GM23338 (cell line): ENCODE measurements around the gene PRKAA2. TPM values are rescaled to one million over a fixed set of nuclear protein-coding genes. Genes with fewer than 3 reads are reported as not detected.

Experiments
- ATAC-seq: fragments of 200-7000 bp; cut with Tn5 transposase; 3 replicates; pipeline ENCODE4 v1.9.1; 2020
- DNase-seq: peaks from one replicate; pipeline ENCODE4 v3.0.0-alpha.2; 2015; ENCODE audit warnings: low spot score
- H2AFZ ChIP-seq: fragments of 200-600 bp; sonication (generic); 2 replicates; pipeline ENCODE4 v1.8.0; 2016; ENCODE audit warnings: antibody characterized with exemption, mild to moderate bottlenecking, moderate library complexity
- H3F3A ChIP-seq: fragments of 200-600 bp; sonication (generic); replicated peaks from 2 replicates; pipeline ENCODE4 v1.8.0; 2017; ENCODE audit warnings: antibody characterized with exemption, mixed run types, low read depth
- H3K27ac ChIP-seq: fragments of 200-600 bp; sonication (generic); 2 replicates; pipeline ENCODE4 v1.6.1; 2016; ENCODE audit warnings: low read depth
- H3K27me3 ChIP-seq: fragments of 200-600 bp; sonication (generic); 2 replicates; pipeline ENCODE4 v1.8.0; 2016; ENCODE audit warnings: mild to moderate bottlenecking, mixed run types, moderate library complexity; ENCODE audit not compliant: insufficient read depth
- H3K36me3 ChIP-seq: fragments of 200-600 bp; sonication (generic); 2 replicates; pipeline ENCODE4 v1.8.0; 2016; ENCODE audit warnings: mild to moderate bottlenecking; ENCODE audit not compliant: insufficient read depth
- H3K4me1 ChIP-seq: fragments of 200-600 bp; sonication (generic); 2 replicates; pipeline ENCODE4 v1.8.0; 2016; ENCODE audit warnings: mild to moderate bottlenecking, moderate library complexity; ENCODE audit not compliant: insufficient read depth
- H3K4me2 ChIP-seq: fragments of 200-600 bp; sonication (generic); 2 replicates; pipeline ENCODE4 v1.7.1; 2017; ENCODE audit warnings: mixed run types
- H3K4me3 ChIP-seq: fragments of 200-600 bp; sonication (generic); 2 replicates; pipeline ENCODE4 v1.6.1; 2016; ENCODE audit warnings: mixed run types
- H3K79me2 ChIP-seq: fragments of 200-600 bp; sonication (generic); replicated peaks from 2 replicates; pipeline ENCODE4 v1.8.0; 2017; ENCODE audit warnings: mild to moderate bottlenecking; ENCODE audit not compliant: insufficient read depth
- H3K9me2 ChIP-seq: fragments of 200-600 bp; sonication (generic); 2 replicates; pipeline ENCODE4 v1.8.0; 2017; ENCODE audit not compliant: insufficient read depth
- H4K20me1 ChIP-seq: fragments of 200-600 bp; sonication (generic); replicated peaks from 2 replicates; pipeline ENCODE4 v1.8.0; 2017; ENCODE audit warnings: mild to moderate bottlenecking; ENCODE audit not compliant: insufficient read depth
- H3K27ac Mint-ChIP-seq: 2 replicates; pipeline ENCODE4 v1.8.0; 2020; ENCODE audit warnings: inconsistent platforms, mild to moderate bottlenecking, moderate library complexity, mixed read lengths
- H3K27me3 Mint-ChIP-seq: 3 replicates; pipeline ENCODE4 v1.8.0; 2022; ENCODE audit warnings: low read depth, mild to moderate bottlenecking, moderate library complexity, mixed read lengths, inconsistent platforms; ENCODE audit not compliant: insufficient read depth, poor library complexity
- H3K36me3 Mint-ChIP-seq: 3 replicates; pipeline ENCODE4 v1.8.0; 2021; ENCODE audit warnings: low read depth, mild to moderate bottlenecking, inconsistent platforms, moderate library complexity, mixed read lengths
- H3K4me1 Mint-ChIP-seq: 3 replicates; pipeline ENCODE4 v1.8.0; 2020; ENCODE audit warnings: mild to moderate bottlenecking, inconsistent platforms, mixed read lengths
- H3K4me3 Mint-ChIP-seq: 3 replicates; pipeline ENCODE4 v1.8.0; 2021; ENCODE audit warnings: moderate library complexity, mild to moderate bottlenecking, inconsistent platforms, mixed read lengths
- H3K9me3 Mint-ChIP-seq: 3 replicates; pipeline ENCODE4 v1.8.0; 2020; ENCODE audit warnings: moderate library complexity, mild to moderate bottlenecking, inconsistent platforms, mixed read lengths
- CREB1 ChIP-seq: fragments of 250-450 bp; sonication (Bioruptor Pico); IDR thresholded peaks from 2 replicates; pipeline ENCODE4 v1.5.0; 2020; ENCODE audit warnings: low read depth, mild to moderate bottlenecking, moderate library complexity
- CTCF ChIP-seq, 2 experiments: fragments of 200-600 bp in 1 of 2; sonication (generic) in 1 of 2; conservative IDR thresholded peaks; 2 replicates each; pipeline versions ENCODE4 v1.5.1 to v1.6.1; 2016 to 2017; ENCODE audit warnings: antibody characterized with exemption in 2 of 2, low read depth in 2 of 2, mild to moderate bottlenecking in 2 of 2, moderate library complexity in 1 of 2
- JUNB ChIP-seq: IDR thresholded peaks from one replicate; pipeline ENCODE4 v1.6.1; 2016; ENCODE audit warnings: antibody characterized with exemption; ENCODE audit not compliant: unreplicated experiment
- NANOG ChIP-seq: IDR thresholded peaks from 2 replicates; pipeline ENCODE4 v1.6.1; 2016; ENCODE audit warnings: antibody characterized with exemption, borderline replicate concordance
- STAT1 ChIP-seq: IDR thresholded peaks from one replicate; pipeline ENCODE4 v1.6.1; 2016; ENCODE audit warnings: antibody characterized with exemption; ENCODE audit not compliant: unreplicated experiment
- ZNF114 ChIP-seq: fragments of 250-450 bp; sonication (Bioruptor Pico); IDR thresholded peaks from 2 replicates; pipeline ENCODE4 v1.5.0; 2020; ENCODE audit warnings: mild to moderate bottlenecking, moderate library complexity
- polyA plus RNA-seq: library from polyadenylated mRNA; unstranded; fragments of >200 nt; fragmentation: Nextera tagmentation; extraction: Ambion mirVana; gene quantifications from 2 replicates; pipeline ENCODE4 v1.2.1, GENCODE V29; 2016
- total RNA-seq: library from RNA; depleted of rRNA; stranded (reverse); fragments of >200 nt; shearing (Covaris generic); gene quantifications from 2 replicates; pipeline ENCODE4 v1.2.3, GENCODE V29; 2014
- TF ChIP-seq, protein P1 (sequence below): IDR thresholded peaks from one replicate; pipeline ENCODE4 v1.6.1; 2018; ENCODE audit warnings: antibody characterized with exemption; ENCODE audit not compliant: unreplicated experiment

PRKAA2 gene
- total and polyA plus RNA-seq, 2 experiments from 2014 or later, result 3.0 to 8.7 TPM

DNA sequence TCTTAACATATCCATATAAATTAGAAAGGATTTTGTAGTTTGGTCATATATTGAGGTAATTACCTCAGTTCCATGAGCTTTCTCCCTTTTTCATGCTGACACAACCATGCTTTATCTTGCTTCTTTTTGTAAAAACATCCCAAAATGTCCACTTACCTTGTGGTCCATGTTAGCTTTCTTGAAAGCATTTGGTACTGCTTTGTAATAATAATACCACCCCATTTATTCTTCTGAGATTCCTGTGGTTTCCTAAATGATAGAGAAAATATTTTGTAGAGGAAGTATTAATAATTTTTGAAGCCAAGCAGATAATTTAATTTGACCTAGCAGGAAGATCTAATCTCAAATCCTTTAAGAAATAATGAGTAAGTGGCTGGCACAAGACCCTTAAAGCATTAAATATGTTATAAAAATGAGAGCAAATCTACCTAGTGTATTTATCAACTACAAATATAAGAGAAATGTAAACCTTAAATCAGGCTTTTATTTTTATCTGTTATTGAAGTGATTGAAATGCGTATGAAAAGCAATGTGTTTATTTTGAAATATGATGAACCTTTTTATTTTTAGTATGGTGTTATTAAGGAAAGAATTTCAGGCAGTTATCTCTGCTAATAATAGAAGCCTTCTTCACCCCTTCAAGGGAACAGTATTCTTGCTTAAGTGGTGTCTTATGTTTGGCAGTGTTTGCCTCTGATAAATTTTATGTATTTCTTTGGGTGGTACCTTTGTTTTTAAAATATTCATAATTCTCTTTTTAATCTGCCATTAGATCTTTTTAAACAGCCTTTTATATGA is 9.2 kb downstream of the PRKAA2 start:
- H3K4me3 Mint-ChIP-seq, result no peak overlapping the region

DNA sequence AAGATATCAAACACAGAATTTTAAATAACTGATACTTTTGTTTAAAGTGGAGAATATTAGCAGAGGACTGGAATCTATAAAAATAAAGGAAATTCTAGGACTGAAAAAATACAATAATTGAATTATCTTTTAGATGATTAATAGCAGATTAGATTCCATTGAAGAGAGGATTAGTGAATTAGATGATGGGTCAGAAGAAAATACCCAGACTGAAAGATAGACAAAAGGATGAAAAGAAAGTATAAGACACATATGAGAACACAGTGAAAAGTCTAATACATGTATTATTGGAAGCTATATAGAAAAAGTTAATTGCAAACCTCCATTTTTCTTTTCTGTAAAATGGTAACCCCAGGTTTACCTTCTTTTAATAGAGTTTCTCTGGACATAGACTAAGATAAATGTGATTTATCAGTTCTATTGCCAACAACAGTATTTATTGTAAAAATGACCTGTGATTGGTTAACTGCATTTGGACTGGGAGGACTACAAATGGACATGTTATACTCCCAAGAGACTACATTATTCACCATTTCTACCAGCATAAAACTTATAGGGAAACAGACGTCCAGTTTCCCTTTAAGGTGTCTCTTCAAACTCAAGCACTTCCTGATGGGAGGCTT is 11.0 kb downstream of the PRKAA2 start:
- Histone ChIP-seq H3K79me2 (peaks cover 9% of the 10 kb centered on the region; the same call in 1 of the 2 replicates), H3F3A (no peaks in the 10 kb centered on the region), H2AFZ (no peak overlapping the region), H4K20me1 (no peaks in the 10 kb centered on the region), H3K36me3 (0 out of 2 replicates have a peak, but pooled peaks cover 5% of the 10 kb centered on the region), H3K27ac (no peak overlapping the region), H3K4me1 (no peaks in the 10 kb centered on the region), H3K4me3 (no peak overlapping the region), H3K27me3 (no peaks in the 10 kb centered on the region), H3K9me2 (peaks cover 5% of the 10 kb centered on the region), H3K4me2 (no peak overlapping the region)
- no peak for ATAC-seq
- DNase-seq, result no peak
- TF ChIP-seq CTCF (conservative IDR thresholded peaks at IDR 0.05; ENCODE audit: low read depth in 2 of 2) (no peak), CREB1 (CRISPR knock-in tag) (no peak)
- TF ChIP-seq, protein P1, sequence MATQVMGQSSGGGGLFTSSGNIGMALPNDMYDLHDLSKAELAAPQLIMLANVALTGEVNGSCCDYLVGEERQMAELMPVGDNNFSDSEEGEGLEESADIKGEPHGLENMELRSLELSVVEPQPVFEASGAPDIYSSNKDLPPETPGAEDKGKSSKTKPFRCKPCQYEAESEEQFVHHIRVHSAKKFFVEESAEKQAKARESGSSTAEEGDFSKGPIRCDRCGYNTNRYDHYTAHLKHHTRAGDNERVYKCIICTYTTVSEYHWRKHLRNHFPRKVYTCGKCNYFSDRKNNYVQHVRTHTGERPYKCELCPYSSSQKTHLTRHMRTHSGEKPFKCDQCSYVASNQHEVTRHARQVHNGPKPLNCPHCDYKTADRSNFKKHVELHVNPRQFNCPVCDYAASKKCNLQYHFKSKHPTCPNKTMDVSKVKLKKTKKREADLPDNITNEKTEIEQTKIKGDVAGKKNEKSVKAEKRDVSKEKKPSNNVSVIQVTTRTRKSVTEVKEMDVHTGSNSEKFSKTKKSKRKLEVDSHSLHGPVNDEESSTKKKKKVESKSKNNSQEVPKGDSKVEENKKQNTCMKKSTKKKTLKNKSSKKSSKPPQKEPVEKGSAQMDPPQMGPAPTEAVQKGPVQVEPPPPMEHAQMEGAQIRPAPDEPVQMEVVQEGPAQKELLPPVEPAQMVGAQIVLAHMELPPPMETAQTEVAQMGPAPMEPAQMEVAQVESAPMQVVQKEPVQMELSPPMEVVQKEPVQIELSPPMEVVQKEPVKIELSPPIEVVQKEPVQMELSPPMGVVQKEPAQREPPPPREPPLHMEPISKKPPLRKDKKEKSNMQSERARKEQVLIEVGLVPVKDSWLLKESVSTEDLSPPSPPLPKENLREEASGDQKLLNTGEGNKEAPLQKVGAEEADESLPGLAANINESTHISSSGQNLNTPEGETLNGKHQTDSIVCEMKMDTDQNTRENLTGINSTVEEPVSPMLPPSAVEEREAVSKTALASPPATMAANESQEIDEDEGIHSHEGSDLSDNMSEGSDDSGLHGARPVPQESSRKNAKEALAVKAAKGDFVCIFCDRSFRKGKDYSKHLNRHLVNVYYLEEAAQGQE, result no peak
- Mint-ChIP-seq H3K27ac (no peak overlapping the region), H3K4me3 (no peak overlapping the region), H3K27me3 (no peaks in the 10 kb centered on the region), H3K4me1 (no peaks in the 10 kb centered on the region), H3K36me3 (peaks cover 22% of the 10 kb centered on the region), H3K9me3 (peaks cover 16% of the 10 kb centered on the region; the same call in 2 of the 3 replicates)

More for the DNA sequence above, 9.2 kb downstream of the PRKAA2 start:
- H3K36me3 ChIP-seq, result 0 out of 2 replicates have a peak, but pooled peaks cover 5% of the 10 kb centered on the region
- H3K4me2 ChIP-seq, result no peak overlapping the region
- no peaks in the 10 kb centered on the region for H3K4me1 Mint-ChIP-seq
- H3K4me1 ChIP-seq, result no peaks in the 10 kb centered on the region
- no peak for ATAC-seq
- no peak for TF ChIP-seq NANOG
- TF ChIP-seq STAT1, result no peak
- TF ChIP-seq ZNF114 (CRISPR knock-in tag), result no peak
- TF ChIP-seq JUNB, result no peak
- no peak overlapping the region for H3K27ac Mint-ChIP-seq
- H3K9me2 ChIP-seq, result peaks cover 5% of the 10 kb centered on the region
- no peaks in the 10 kb centered on the region for H3F3A ChIP-seq
- no peak overlapping the region for H2AFZ ChIP-seq
- peaks cover 22% of the 10 kb centered on the region for H3K36me3 Mint-ChIP-seq
- no peak overlapping the region for H3K27ac ChIP-seq
- H3K4me3 ChIP-seq, result no peak overlapping the region
- H3K79me2 ChIP-seq, result peaks cover 20% of the 10 kb centered on the region; the same call in 1 of the 2 replicates
- H3K27me3 ChIP-seq, result no peaks in the 10 kb centered on the region
- no peaks in the 10 kb centered on the region for H3K27me3 Mint-ChIP-seq
- H4K20me1 ChIP-seq, result no peaks in the 10 kb centered on the region
- no peak for DNase-seq
- H3K9me3 Mint-ChIP-seq, result peaks cover 16% of the 10 kb centered on the region; the same call in 2 of the 3 replicates
